Smooth muscle cell (in vitro differentiated cells): Measurements from ENCODE around the gene NINJ1. TPM values are rescaled to one million over a fixed set of nuclear protein-coding genes. Genes with fewer than 3 reads are reported as not detected.

Experiments
- DNase-seq: peaks from one replicate; lab custom pipeline; 2025; ENCODE audit not compliant: unreplicated experiment; lab: John Stamatoyannopoulos, UW
- H2AFZ ChIP-seq: fragments of 200-600 bp; sonication (generic); 2 replicates; pipeline ENCODE4 v1.6.0; 2016; ENCODE audit warnings: antibody characterized with exemption, low read depth, mild to moderate bottlenecking
- H3F3A ChIP-seq: fragments of 200-600 bp; sonication (generic); 2 replicates; pipeline ENCODE4 v1.6.0; 2017; ENCODE audit warnings: antibody characterized with exemption, low read depth
- H3K27ac ChIP-seq: fragments of 200-600 bp; sonication (generic); 2 replicates; pipeline ENCODE4 v1.5.1; 2016; ENCODE audit warnings: low read depth, mild to moderate bottlenecking
- H3K27me3 ChIP-seq: fragments of 200-600 bp; sonication (generic); 2 replicates; pipeline ENCODE4 v1.6.1; 2016; ENCODE audit warnings: low read depth, mild to moderate bottlenecking
- H3K36me3 ChIP-seq: fragments of 200-600 bp; sonication (generic); 2 replicates; pipeline ENCODE4 v1.5.1; 2016; ENCODE audit warnings: low read depth
- H3K4me1 ChIP-seq: fragments of 200-600 bp; sonication (generic); 2 replicates; pipeline ENCODE4 v1.5.1; 2016; ENCODE audit warnings: low read depth
- H3K4me2 ChIP-seq: fragments of 200-600 bp; sonication (generic); 2 replicates; pipeline ENCODE4 v1.6.0; 2016; ENCODE audit warnings: mild to moderate bottlenecking
- H3K4me3 ChIP-seq: fragments of 200-600 bp; sonication (generic); 2 replicates; pipeline ENCODE4 v1.5.1; 2016; ENCODE audit warnings: mild to moderate bottlenecking
- H3K79me2 ChIP-seq: fragments of 200-600 bp; sonication (generic); 2 replicates; pipeline ENCODE4 v1.6.0; 2016; ENCODE audit warnings: low read depth, mild to moderate bottlenecking
- H3K9ac ChIP-seq: fragments of 200-600 bp; sonication (generic); 2 replicates; pipeline ENCODE4 v1.6.0; 2016; ENCODE audit warnings: low read depth
- H3K9me3 ChIP-seq: fragments of 200-600 bp; sonication (generic); replicated peaks from 2 replicates; pipeline ENCODE4 v1.5.1; 2016; ENCODE audit warnings: low read depth
- H4K20me1 ChIP-seq: fragments of 200-600 bp; sonication (generic); 2 replicates; pipeline ENCODE4 v1.6.0; 2016; ENCODE audit warnings: low read depth
- CTCF ChIP-seq: fragments of 200-600 bp; sonication (generic); IDR thresholded peaks from 2 replicates; pipeline ENCODE4 v1.5.1; 2017; ENCODE audit warnings: borderline replicate concordance, mild to moderate bottlenecking, antibody characterized with exemption; ENCODE audit not compliant: insufficient read depth, poor library complexity, severe bottlenecking
- WGBS: methylation state at CpG from one replicate; pipeline ENCODE4 v1.1.7; 2016; ENCODE audit warnings: low lambda C conversion rate; 5-methylcytosine and 5-hydroxymethylcytosine counted together
- polyA plus RNA-seq: library from polyadenylated mRNA; unstranded; fragments of >200 nt; fragmentation: Nextera tagmentation; extraction: Ambion mirVana; gene quantifications from 2 replicates; pipeline ENCODE4 v1.2.1, GENCODE V29; 2016
- total RNA-seq: library from RNA; depleted of rRNA; stranded (reverse); fragments of >200 nt; gene quantifications from 2 replicates; pipeline ENCODE4 v1.2.3, GENCODE V29; 2014

The NINJ1 gene
- total and polyA plus RNA-seq, 2 experiments from 2014 or later = 34.3 to 53.7 TPM

GRCh38 chr9:93089481-93089991 is 44.5 kb downstream of the NINJ1 start:
- no peak overlapping the region for H2AFZ ChIP-seq
- DNase-seq = no peak
- H3K4me3 ChIP-seq = no peak overlapping the region
- peaks cover 8% of the 10 kb centered on the region for H3F3A ChIP-seq
- H3K27me3 ChIP-seq = no peaks in the 10 kb centered on the region
- no peak for TF ChIP-seq CTCF
- H3K9ac ChIP-seq = no peak overlapping the region
- H3K4me2 ChIP-seq = no peak overlapping the region
- no peaks in the 10 kb centered on the region for H3K9me3 ChIP-seq
- H4K20me1 ChIP-seq = no peaks in the 10 kb centered on the region
- WGBS = 90% methylated on average over 12 of the region's 12 CpGs
- H3K36me3 ChIP-seq = no peaks in the 10 kb centered on the region
- no peaks in the 10 kb centered on the region for H3K79me2 ChIP-seq
- H3K27ac ChIP-seq = no peak overlapping the region
- no peaks in the 10 kb centered on the region for H3K4me1 ChIP-seq

GRCh38 chr9:93089024-93089423 is 45.0 kb downstream of the NINJ1 start:
- Histone ChIP-seq H3K36me3 (no peaks in the 10 kb centered on the region), H3K4me2 (no peak overlapping the region), H3K27ac (no peak overlapping the region), H3K79me2 (no peaks in the 10 kb centered on the region), H3K9ac (no peak overlapping the region), H3K27me3 (no peaks in the 10 kb centered on the region), H3K9me3 (no peaks in the 10 kb centered on the region), H2AFZ (no peak overlapping the region), H4K20me1 (no peaks in the 10 kb centered on the region), H3F3A (peaks cover 8% of the 10 kb centered on the region), H3K4me3 (no peak overlapping the region), H3K4me1 (no peaks in the 10 kb centered on the region)
- TF ChIP-seq CTCF = no peak
- DNase-seq = no peak
- 90% methylated on average over 5 of the region's 5 CpGs for WGBS

- Histone ChIP-seq H3K4me3 (no peak overlapping the region), H4K20me1 (no peaks in the 10 kb centered on the region), H3K79me2 (no peaks in the 10 kb centered on the region), H3K9me3 (no peaks in the 10 kb centered on the region), H3K36me3 (no peaks in the 10 kb centered on the region), H3K27me3 (no peaks in the 10 kb centered on the region), H3K4me2 (no peak overlapping the region), H3K27ac (no peak overlapping the region), H2AFZ (no peak overlapping the region), H3K4me1 (no peaks in the 10 kb centered on the region), H3F3A (peaks cover 8% of the 10 kb centered on the region), H3K9ac (no peak overlapping the region)
- DNase-seq = no peak
- no peak for TF ChIP-seq CTCF
- 93% methylated on average over 4 of the region's 4 CpGs for WGBS
Observed at GRCh38 chr9:93088656-93089015, 45.4 kb downstream of the NINJ1 start.

GRCh38 chr9:93087971-93088655 is 45.9 kb downstream of the NINJ1 start:
- no peaks in the 10 kb centered on the region for H3K27me3 ChIP-seq
- DNase-seq = no peak
- no peaks in the 10 kb centered on the region for H3K9me3 ChIP-seq
- no peaks in the 10 kb centered on the region for H3K79me2 ChIP-seq
- H3K27ac ChIP-seq = no peak overlapping the region
- no peaks in the 10 kb centered on the region for H4K20me1 ChIP-seq
- H3K4me1 ChIP-seq = no peaks in the 10 kb centered on the region
- no peak for TF ChIP-seq CTCF
- H3K9ac ChIP-seq = no peak overlapping the region
- H3F3A ChIP-seq = peaks cover 8% of the 10 kb centered on the region
- no peak overlapping the region for H3K4me2 ChIP-seq
- H3K36me3 ChIP-seq = no peaks in the 10 kb centered on the region
- 98% methylated on average over 11 of the region's 12 CpGs for WGBS
- H2AFZ ChIP-seq = no peak overlapping the region
- H3K4me3 ChIP-seq = no peak overlapping the region
